Measurements from ENCODE around the gene GAS1.

GAS1 gene

DNA sequence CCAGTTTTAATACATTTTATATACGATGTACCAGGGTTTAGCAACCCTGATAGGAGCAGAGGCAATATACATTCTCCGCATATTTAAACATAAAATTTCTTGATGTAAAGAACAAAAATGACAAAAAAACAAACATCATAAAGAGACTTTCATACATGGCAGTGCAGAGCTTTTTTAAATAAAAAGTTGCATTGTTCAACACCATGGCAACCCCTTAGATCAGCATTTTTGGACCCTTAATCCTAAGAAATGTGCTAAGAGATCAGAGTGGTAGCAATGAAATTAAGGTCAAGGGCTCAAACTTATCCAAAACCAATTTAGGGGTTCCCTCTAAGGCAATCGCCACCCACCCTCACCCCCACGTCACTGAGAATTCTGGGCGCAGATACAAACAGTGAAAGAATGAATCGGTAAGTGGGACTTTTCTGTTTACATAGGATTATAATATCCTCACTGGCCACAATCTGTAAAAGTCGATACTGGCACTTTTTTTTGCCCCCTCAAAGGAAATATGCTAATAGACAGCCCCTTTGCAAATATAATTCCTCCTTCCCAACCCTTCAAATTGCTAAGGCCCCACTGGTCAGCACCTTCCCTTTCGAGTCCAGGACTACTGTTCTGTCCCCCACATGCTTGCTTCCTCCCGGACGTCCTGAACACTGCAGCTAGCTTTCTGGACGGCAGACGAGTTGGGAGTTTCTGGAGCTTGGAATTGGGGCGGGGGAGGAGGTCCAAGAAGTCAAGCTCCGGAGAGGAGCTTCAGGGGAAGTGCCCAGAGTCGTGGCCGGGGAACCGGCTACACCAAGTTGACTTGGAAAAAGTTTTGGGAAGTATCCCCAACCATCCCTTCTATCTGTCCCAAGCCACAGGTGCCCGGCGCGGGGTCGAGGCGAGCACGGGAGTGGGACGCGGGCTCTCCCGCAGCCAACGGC lies 2.2 kb downstream of the GAS1 start:
- H3K27ac ChIP-seq (ENCODE audit: low read length) = no peak overlapping the region
- no peaks in the 10 kb centered on the region for H3K9me3 ChIP-seq (replicated peaks; ENCODE audit: insufficient read depth, low read length)
- peak overlapping the region; percentile 81 for H2AFZ ChIP-seq (ENCODE audit: low read length)
- H3K4me1 ChIP-seq (ENCODE audit: low read length) = 0 out of 2 replicates have a peak, but pooled peaks cover 5% of the 10 kb centered on the region
- H3K9me2 ChIP-seq (replicated peaks; ENCODE audit: insufficient read depth, low read length) = no peaks in the 10 kb centered on the region
- DNase-seq = no peak
- H3F3A ChIP-seq (ENCODE audit: insufficient read depth, low read length) = peaks cover 4% of the 10 kb centered on the region
- no peaks in the 10 kb centered on the region for H3K79me2 ChIP-seq (ENCODE audit: low read length)
- H3K36me3 ChIP-seq (replicated peaks; ENCODE audit: insufficient read depth, low read length) = no peaks in the 10 kb centered on the region
- TF ChIP-seq EZH2 (optimal IDR thresholded peaks at IDR 0.05; ENCODE audit: low read depth, low read length) (no peak), CTCF (IDR thresholded peaks at IDR 0.05; ENCODE audit: low read length) (no peak), EZH2phosphoT487 (IDR thresholded peaks at IDR 0.05; ENCODE audit: low read length) (no peak)
- H3K4me2 ChIP-seq (ENCODE audit: low read depth, low read length) = peak overlapping the region; percentile 93
- H3K4me3 ChIP-seq (ENCODE audit: low read length) = peak overlapping the region; percentile 90
- H3K27me3 ChIP-seq (replicated peaks; ENCODE audit: insufficient read depth, low read length) = no peaks in the 10 kb centered on the region
- peak overlapping the region; percentile 25; the same call in 1 of the 2 replicates for H3K9ac ChIP-seq (ENCODE audit: low read length)
- H4K20me1 ChIP-seq (ENCODE audit: insufficient read depth, low read length) = no peaks in the 10 kb centered on the region

DNA sequence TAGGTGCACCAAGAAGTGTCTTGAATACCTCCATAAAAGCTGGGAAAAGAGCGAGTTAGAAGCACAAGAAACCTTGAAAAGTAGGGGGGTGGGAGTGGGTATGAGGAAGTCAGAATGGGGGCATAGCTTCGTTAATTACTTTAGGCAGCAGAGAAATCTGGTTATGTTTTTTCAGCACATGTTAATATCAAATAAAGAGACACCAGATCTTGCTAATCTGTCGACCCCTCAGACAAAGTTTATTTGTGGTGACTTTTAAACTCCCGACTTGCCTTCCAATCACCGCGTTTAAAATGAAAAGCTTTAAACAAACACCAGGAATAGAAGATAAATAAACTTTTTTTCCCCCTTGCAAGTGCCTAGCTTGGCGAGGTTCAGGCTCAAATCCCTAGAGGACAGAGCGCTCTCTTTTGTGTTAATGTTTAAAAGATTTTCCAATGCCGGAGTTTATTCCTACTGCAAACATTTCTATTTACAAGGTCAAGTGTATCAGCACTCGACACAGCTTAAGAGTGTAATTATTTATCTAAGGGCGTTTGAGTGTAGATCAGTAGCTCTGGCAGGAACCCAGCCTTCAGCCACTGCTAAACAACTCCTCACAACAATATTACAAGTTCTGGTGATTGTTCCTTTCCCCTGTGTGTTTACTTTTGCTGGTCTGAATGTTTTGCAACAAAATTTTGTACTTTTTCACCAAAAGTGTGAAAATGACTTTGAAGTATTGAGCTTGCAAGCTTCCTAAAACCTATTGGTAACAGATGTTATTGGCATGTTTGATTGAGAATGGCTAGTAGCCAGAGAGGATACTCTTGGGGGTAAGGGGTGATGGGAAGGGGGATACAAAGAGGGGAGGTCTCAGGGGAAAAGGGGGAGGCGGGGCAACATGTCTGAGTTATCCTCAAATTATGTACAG lies 3.8 kb downstream of the GAS1 start:
- Histone ChIP-seq H3K9ac (ENCODE audit: low read length) (no peak overlapping the region), H3K79me2 (ENCODE audit: low read length) (no peaks in the 10 kb centered on the region), H2AFZ (ENCODE audit: low read length) (no peak overlapping the region), H4K20me1 (ENCODE audit: insufficient read depth, low read length) (no peaks in the 10 kb centered on the region), H3F3A (ENCODE audit: insufficient read depth, low read length) (peaks cover 4% of the 10 kb centered on the region), H3K4me2 (ENCODE audit: low read depth, low read length) (no peak overlapping the region), H3K4me3 (ENCODE audit: low read length) (no peak overlapping the region), H3K36me3 (replicated peaks; ENCODE audit: insufficient read depth, low read length) (no peaks in the 10 kb centered on the region), H3K9me3 (replicated peaks; ENCODE audit: insufficient read depth, low read length) (no peaks in the 10 kb centered on the region), H3K4me1 (ENCODE audit: low read length) (0 out of 2 replicates have a peak, but pooled peaks cover 5% of the 10 kb centered on the region), H3K9me2 (replicated peaks; ENCODE audit: insufficient read depth, low read length) (no peaks in the 10 kb centered on the region), H3K27me3 (replicated peaks; ENCODE audit: insufficient read depth, low read length) (no peaks in the 10 kb centered on the region), H3K27ac (ENCODE audit: low read length) (no peak overlapping the region)
- no peak for DNase-seq
- TF ChIP-seq CTCF (IDR thresholded peaks at IDR 0.05; ENCODE audit: low read length) = no peak
- TF ChIP-seq EZH2phosphoT487 (IDR thresholded peaks at IDR 0.05; ENCODE audit: low read length) = no peak
- TF ChIP-seq EZH2 (optimal IDR thresholded peaks at IDR 0.05; ENCODE audit: low read depth, low read length) = no peak

DNA sequence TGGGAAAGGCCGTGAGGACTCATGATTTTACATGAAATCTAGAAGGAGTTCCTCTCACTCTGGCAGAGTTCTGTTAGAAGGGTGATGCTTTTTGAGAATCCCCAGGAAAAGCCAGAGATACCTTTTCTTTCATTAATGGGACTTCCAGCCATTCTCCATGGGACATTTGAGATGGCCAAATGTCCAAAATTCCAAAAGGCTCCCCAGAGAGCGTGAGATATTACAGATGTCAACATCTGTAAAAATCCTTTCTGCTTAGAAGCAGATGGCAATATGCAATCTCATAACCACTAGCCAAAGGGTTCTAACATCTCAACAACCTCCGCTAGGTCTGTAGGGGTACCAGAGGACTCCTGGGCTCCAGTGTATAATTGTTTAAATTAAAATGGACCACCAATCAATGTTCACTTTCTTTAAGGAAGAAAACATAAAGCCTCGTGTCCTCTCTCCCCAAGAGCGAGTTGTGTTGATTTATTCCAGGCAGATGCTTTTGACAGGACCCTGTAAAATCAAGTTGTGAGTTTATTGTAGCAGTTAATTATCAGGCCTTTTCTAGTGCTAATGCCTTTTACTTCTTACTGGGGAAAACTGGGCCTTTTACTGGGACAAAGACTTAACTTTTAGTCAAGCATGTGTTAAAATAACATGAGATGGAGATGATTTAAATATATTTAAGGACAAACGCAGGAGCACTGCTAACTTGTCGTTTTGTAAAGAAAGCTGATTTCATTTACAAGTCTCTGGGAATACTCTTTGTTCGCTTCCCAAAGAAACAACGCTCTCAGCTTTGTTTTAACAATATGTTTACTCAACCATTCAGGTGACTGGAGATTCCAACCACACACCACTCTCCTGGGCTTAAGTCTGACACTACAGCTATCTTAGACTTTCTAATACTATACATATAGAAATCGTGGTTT lies 4.8 kb downstream of the GAS1 start:
- no peaks in the 10 kb centered on the region for H4K20me1 ChIP-seq (ENCODE audit: insufficient read depth, low read length)
- H3K4me3 ChIP-seq (ENCODE audit: low read length) = no peak overlapping the region
- TF ChIP-seq CTCF (IDR thresholded peaks at IDR 0.05; ENCODE audit: low read length) (no peak), EZH2 (optimal IDR thresholded peaks at IDR 0.05; ENCODE audit: low read depth, low read length) (no peak), EZH2phosphoT487 (IDR thresholded peaks at IDR 0.05; ENCODE audit: low read length) (no peak)
- H2AFZ ChIP-seq (ENCODE audit: low read length) = no peak overlapping the region
- H3K9me3 ChIP-seq (replicated peaks; ENCODE audit: insufficient read depth, low read length) = no peaks in the 10 kb centered on the region
- no peak for DNase-seq
- H3K27ac ChIP-seq (ENCODE audit: low read length) = no peak overlapping the region
- no peaks in the 10 kb centered on the region for H3K79me2 ChIP-seq (ENCODE audit: low read length)
- H3K4me2 ChIP-seq (ENCODE audit: low read depth, low read length) = no peak overlapping the region
- no peaks in the 10 kb centered on the region for H3K9me2 ChIP-seq (replicated peaks; ENCODE audit: insufficient read depth, low read length)
- no peaks in the 10 kb centered on the region for H3K36me3 ChIP-seq (replicated peaks; ENCODE audit: insufficient read depth, low read length)
- H3K27me3 ChIP-seq (replicated peaks; ENCODE audit: insufficient read depth, low read length) = no peaks in the 10 kb centered on the region
- H3K9ac ChIP-seq (ENCODE audit: low read length) = no peak overlapping the region
- 0 out of 2 replicates have a peak, but pooled peaks cover 5% of the 10 kb centered on the region for H3K4me1 ChIP-seq (ENCODE audit: low read length)
- H3F3A ChIP-seq (ENCODE audit: insufficient read depth, low read length) = peaks cover 4% of the 10 kb centered on the region

Measured in MM.1S (cell line).